NB4 (cell line): ENCODE data around the gene GPC3.

Source experiments
- POLR2A ChIP-seq: IDR thresholded peaks from 2 replicates; pipeline ENCODE4 v1.6.1; 2011; ENCODE audit warnings: mild to moderate bottlenecking; ENCODE audit not compliant: insufficient read length; ENCODE audit errors: extremely low read depth
- TF ChIP-seq, protein P1 (sequence below): IDR thresholded peaks from one replicate; pipeline ENCODE4 v1.5.1; 2012; ENCODE audit warnings: low read depth, low read length

DNA sequence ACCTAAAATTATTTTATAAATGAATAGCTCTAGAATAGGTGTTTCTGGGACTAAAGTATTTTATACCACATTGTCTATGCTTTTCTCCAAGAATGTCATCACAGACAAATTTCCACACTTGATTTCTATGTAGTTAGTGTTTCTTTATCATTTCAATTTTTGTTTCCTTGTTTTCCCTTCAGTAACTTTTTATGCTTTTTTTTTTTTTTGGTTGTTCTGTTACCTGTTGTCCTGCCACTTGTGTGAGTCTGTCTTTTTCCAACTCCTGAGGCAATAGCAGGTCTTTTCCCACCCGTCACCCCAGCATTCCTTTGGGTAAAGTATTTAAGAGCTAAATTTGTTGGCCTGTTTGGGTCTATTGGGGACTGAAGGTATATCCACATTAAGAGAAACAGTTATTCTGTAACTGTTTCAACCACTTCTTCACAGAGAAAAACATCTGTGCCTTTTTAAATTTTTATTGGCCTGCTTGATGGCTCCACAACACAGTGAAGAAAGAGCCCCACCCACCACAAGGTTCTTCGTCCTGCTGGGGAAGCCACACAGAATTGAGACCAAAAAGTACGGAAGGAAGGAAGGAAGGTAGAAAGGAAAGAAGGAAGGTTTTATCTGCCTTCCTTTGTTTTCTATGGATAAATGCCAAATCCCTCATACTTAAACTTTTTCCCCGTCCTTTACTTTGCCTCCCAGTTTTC, 17.7 kb upstream of the GPC3 start:
- TF ChIP-seq, protein P1, sequence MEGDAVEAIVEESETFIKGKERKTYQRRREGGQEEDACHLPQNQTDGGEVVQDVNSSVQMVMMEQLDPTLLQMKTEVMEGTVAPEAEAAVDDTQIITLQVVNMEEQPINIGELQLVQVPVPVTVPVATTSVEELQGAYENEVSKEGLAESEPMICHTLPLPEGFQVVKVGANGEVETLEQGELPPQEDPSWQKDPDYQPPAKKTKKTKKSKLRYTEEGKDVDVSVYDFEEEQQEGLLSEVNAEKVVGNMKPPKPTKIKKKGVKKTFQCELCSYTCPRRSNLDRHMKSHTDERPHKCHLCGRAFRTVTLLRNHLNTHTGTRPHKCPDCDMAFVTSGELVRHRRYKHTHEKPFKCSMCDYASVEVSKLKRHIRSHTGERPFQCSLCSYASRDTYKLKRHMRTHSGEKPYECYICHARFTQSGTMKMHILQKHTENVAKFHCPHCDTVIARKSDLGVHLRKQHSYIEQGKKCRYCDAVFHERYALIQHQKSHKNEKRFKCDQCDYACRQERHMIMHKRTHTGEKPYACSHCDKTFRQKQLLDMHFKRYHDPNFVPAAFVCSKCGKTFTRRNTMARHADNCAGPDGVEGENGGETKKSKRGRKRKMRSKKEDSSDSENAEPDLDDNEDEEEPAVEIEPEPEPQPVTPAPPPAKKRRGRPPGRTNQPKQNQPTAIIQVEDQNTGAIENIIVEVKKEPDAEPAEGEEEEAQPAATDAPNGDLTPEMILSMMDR = no peak
- TF ChIP-seq POLR2A = no peak
